HG02798 (cell line): Measurements from ENCODE around the gene MSRB1.
"Not testable (repeated sequence)": the region's sequence is repeated elsewhere in the genome, so short reads cannot be mapped to it uniquely, and the experiment has no call there.

ENCODE experiments used
- ATAC-seq: cut with Tn5 transposase; IDR thresholded peaks from one replicate; pipeline ENCODE4 v1.9.1; 2021; ENCODE audit warnings: mild to moderate bottlenecking; ENCODE audit not compliant: unreplicated experiment, poor library complexity

The MSRB1 gene

GRCh38 chr16:1903845-1904840 lies 38.9 kb downstream of the MSRB1 start:
- ATAC-seq = no peak

GRCh38 chr16:1903220-1903574 lies 39.8 kb downstream of the MSRB1 start:
- ATAC-seq = no peak

- no peak for ATAC-seq
These were observed 40.3 kb downstream of the MSRB1 start for GRCh38 chr16:1902547-1903219.

- no peak for ATAC-seq
These were observed 42.6 kb downstream of the MSRB1 start for GRCh38 chr16:1900452-1900774.

GRCh38 chr16:1899641-1900451 lies 43.2 kb downstream of the MSRB1 start:
- ATAC-seq = no peak

- ATAC-seq = not testable (repeated sequence)
These were observed 45.3 kb downstream of the MSRB1 start for GRCh38 chr16:1897692-1898091.

- no peak for ATAC-seq
These were observed 46.9 kb downstream of the MSRB1 start for GRCh38 chr16:1895949-1896675.

GRCh38 chr16:1895068-1895467 lies 47.9 kb downstream of the MSRB1 start:
- no peak for ATAC-seq

GRCh38 chr16:1890708-1891050 lies 52.3 kb downstream of the MSRB1 start:
- ATAC-seq = no peak

GRCh38 chr16:1890024-1890707 lies 52.8 kb downstream of the MSRB1 start:
- no peak for ATAC-seq
